K562 (cell line): ENCODE data around the gene CCND3. TPM values are rescaled to one million over a fixed set of nuclear protein-coding genes. Genes with fewer than 3 reads are reported as not detected.

ENCODE experiments used
- ATAC-seq: fragments of 200-7000 bp; cut with Tn5 transposase; 3 replicates; pipeline ENCODE4 v1.9.1; 2020; ENCODE audit warnings: moderate library complexity
- BruUV-seq: library from RNA; stranded (reverse); fragments of 400-500 nt; replicated peaks from 2 replicates; lab custom pipeline; 2021; lab: Mats Ljungman, UMichigan
- CTCF ChIA-PET: fragments of 300-600 bp; formaldehyde crosslinking; extraction: SDS; loops from one replicate; lab custom pipeline; 2021; ENCODE audit warnings: low intra/inter-chr PET ratio; lab: Yijun Ruan, JAX
- POLR2A ChIA-PET: fragments of 300-600, 350-650 bp; sonication (Branson Sonifier 250); formaldehyde crosslinking; extraction: SDS; loops from one replicate; lab custom pipeline; 2021; ENCODE audit warnings: antibody characterized with exemption, inconsistent platforms; lab: Yijun Ruan, JAX
- DNase-seq, 4 experiments: peaks; one replicate each; pipeline versions ENCODE4 v3.0.0 to v3.0.0-alpha.2; 2011 to 2018; ENCODE audit warnings: low spot score in 3 of 4, mixed read lengths in 3 of 4; ENCODE audit errors: extremely low read depth in 1 of 4
- FAIRE-seq: peaks from 2 replicates; lab custom pipeline; 2011; peaks lifted over from hg19 to GRCh38; lab: Jason Lieb, UNC
- H2AFZ ChIP-seq: 2 replicates; pipeline ENCODE4 v1.6.0; 2011; ENCODE audit warnings: low read depth, low read length, control low read depth, inconsistent platforms
- H3K27ac ChIP-seq: fragments of 200-600 bp; 3 replicates; pipeline ENCODE4 v1.8.0; 2011; ENCODE audit warnings: low read depth, mild to moderate bottlenecking, control low read depth, inconsistent platforms, low read length, moderate library complexity, mixed read lengths; ENCODE audit errors: extremely low read depth
- H3K27me3 ChIP-seq, 2 experiments: fragments of 300-600 bp in 1 of 2; 2 replicates in 1 of 2; 3 replicates in 1 of 2; pipeline versions ENCODE4 v1.6.0 to v1.8.0; 2011; ENCODE audit warnings: inconsistent platforms in 2 of 2, low read length in 2 of 2, mild to moderate bottlenecking in 1 of 2, mixed read lengths in 1 of 2, moderate library complexity in 1 of 2; ENCODE audit not compliant: control insufficient read depth in 2 of 2, insufficient read depth in 2 of 2
- H3K36me3 ChIP-seq: fragments of 300-600 bp; 3 replicates; pipeline ENCODE4 v1.8.0; 2011; ENCODE audit warnings: mild to moderate bottlenecking, low read length, inconsistent platforms; ENCODE audit not compliant: control insufficient read depth, insufficient read depth
- H3K4me1 ChIP-seq, 2 experiments: fragments of 200-600 bp in 1 of 2; replicated peaks in 1 of 2; 2 replicates in 1 of 2; 3 replicates in 1 of 2; pipeline versions ENCODE4 v1.5.1 to v1.8.0; 2011; ENCODE audit warnings: inconsistent platforms in 2 of 2, low read length in 2 of 2, mild to moderate bottlenecking in 1 of 2, mixed read lengths in 1 of 2, moderate library complexity in 1 of 2; ENCODE audit not compliant: control insufficient read depth in 2 of 2, insufficient read depth in 2 of 2
- H3K4me2 ChIP-seq: 2 replicates; pipeline ENCODE4 v1.6.1; 2011; ENCODE audit warnings: low read length, control low read depth, inconsistent platforms, mixed read lengths; ENCODE audit not compliant: insufficient read depth
- H3K4me3 ChIP-seq: fragments of 200-600 bp; sonication (generic), shearing (Covaris generic); 2 replicates; pipeline ENCODE4 v1.5.1; 2016; ENCODE audit warnings: control low read depth, inconsistent platforms
- H3K79me2 ChIP-seq: fragments of 200-600 bp; 3 replicates; pipeline ENCODE4 v1.8.0; 2011; ENCODE audit warnings: low read length, inconsistent platforms; ENCODE audit not compliant: control insufficient read depth, insufficient read depth
- H3K9ac ChIP-seq, 2 experiments: 2 replicates each; pipeline versions ENCODE4 v1.6.0 to v1.6.1; 2011; ENCODE audit warnings: low read depth in 2 of 2, low read length in 2 of 2, control low read depth in 1 of 2, inconsistent platforms in 1 of 2, mild to moderate bottlenecking in 1 of 2, mixed read lengths in 1 of 2; ENCODE audit not compliant: insufficient read depth in 1 of 2
- H3K9me1 ChIP-seq: one replicate; pipeline ENCODE4 v1.6.0; 2011; ENCODE audit warnings: inconsistent platforms, mild to moderate bottlenecking, low read length, moderate library complexity; ENCODE audit not compliant: control insufficient read depth, insufficient read depth
- H3K9me3 ChIP-seq: replicated peaks from 2 replicates; pipeline ENCODE4 v1.5.1; 2011; ENCODE audit warnings: low read depth, low read length, inconsistent platforms; ENCODE audit not compliant: control insufficient read depth, insufficient read depth
- H4K20me1 ChIP-seq: replicated peaks from 2 replicates; pipeline ENCODE4 v1.6.1; 2011; ENCODE audit warnings: low read length, inconsistent platforms, mixed read lengths; ENCODE audit not compliant: control insufficient read depth, insufficient read depth
- FOXK1 ChIP-seq: sonication (generic); formaldehyde crosslinking; IDR thresholded peaks from 2 replicates; pipeline ENCODE4 v1.8.0; 2022; ENCODE audit warnings: missing genetic modification reagents, mild to moderate bottlenecking, borderline replicate concordance
- MBD2 ChIP-seq: sonication (generic); IDR thresholded peaks from 2 replicates; pipeline ENCODE4 v1.6.1; 2016; ENCODE audit warnings: low read depth, borderline replicate concordance
- NR1H2 ChIP-seq: sonication (generic); formaldehyde crosslinking; IDR thresholded peaks from 2 replicates; pipeline ENCODE4 v1.4.0; 2020; ENCODE audit warnings: mild to moderate bottlenecking, missing genetic modification reagents
- RBFOX2 ChIP-seq: fragments of 200-400 bp; formaldehyde crosslinking; IDR thresholded peaks from 2 replicates; pipeline ENCODE4 v1.6.1; 2017; ENCODE audit warnings: low read depth, mild to moderate bottlenecking, low read length, moderate library complexity
- ZNF224 ChIP-seq: sonication (generic); formaldehyde crosslinking; IDR thresholded peaks from 2 replicates; pipeline ENCODE4 v1.8.0; 2022; ENCODE audit warnings: mild to moderate bottlenecking, missing genetic modification reagents
- WGBS: fragments of 100-300 bp; shearing (Covaris generic); methylation state at CpG from one replicate; pipeline ENCODE4 v1.1.6; 2016; ENCODE audit warnings: low coverage, mixed read lengths; ENCODE audit not compliant: insufficient coverage; ENCODE audit errors: missing lambda C conversion rate; 5-methylcytosine and 5-hydroxymethylcytosine counted together
- in situ Hi-C: fragments of 300-500 bp; cut with MboI; formaldehyde crosslinking; loops from 4 replicates; pipeline ENCODE4 v1.15.0; 2018; ENCODE audit warnings: inconsistent platforms, mixed read lengths
- intact Hi-C: fragments of 100-400 bp; cut with micrococcal nuclease; formaldehyde crosslinking; loops from 2 replicates; pipeline ENCODE4 v1.14.2; 2022
- polyA plus RNA-seq, 8 experiments: library from polyadenylated mRNA; depleted of rRNA in 4 of 8; stranded (reverse) in 5 of 8; unstranded in 3 of 8; fragments of >200 nt; fragmentation: Nextera tagmentation in 2 of 8; fragmentation: Illumina TruSeq in 1 of 8; extraction: Ambion mirVana in 2 of 8; extraction: Trizol in 1 of 8; gene quantifications; 2 replicates each; pipeline versions ENCODE4 v1.2.1 to v1.2.3, GENCODE V29; 2011 to 2014; ENCODE audit warnings: inconsistent platforms in 1 of 8, missing spikeins in 1 of 8
- total RNA-seq, 7 experiments: library from RNA; depleted of rRNA in 6 of 7; stranded (reverse); fragments of >200 nt in 6 of 7; fragmentation: Illumina TruSeq in 2 of 7; extraction: Trizol in 2 of 7; gene quantifications; 2 replicates each; pipeline versions ENCODE4 v1.2.1 to v1.2.3, GENCODE V29; 2011 to 2021; ENCODE audit warnings: low replicate concordance in 1 of 7

CCND3 gene
- total and polyA plus RNA-seq, 9 of the 15 experiments (the other 6 are each of a cell fraction or from before 2014, with no cell fraction given): 21.5 to 204 (median 97.4) TPM

DNA sequence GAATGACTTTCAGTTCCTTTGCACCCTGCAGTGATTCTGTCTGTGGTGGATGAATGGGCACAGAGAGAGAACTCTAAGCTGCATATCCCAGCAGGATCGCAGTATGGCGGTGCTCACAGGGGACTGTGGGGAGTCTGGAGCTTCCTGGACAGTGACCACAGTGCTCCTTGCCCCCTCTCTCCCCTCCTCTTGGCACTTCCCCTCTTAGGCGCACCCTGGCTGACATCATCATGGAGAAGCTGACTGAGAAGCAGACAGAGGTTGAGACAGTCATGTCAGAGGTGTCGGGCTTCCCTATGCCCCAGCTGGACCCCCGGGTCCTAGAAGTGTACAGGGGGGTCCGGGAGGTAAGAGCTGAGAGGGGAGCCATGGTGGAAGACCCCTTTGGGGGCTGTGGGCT is 11.7 kb downstream of the CCND3 start:
- ChIA-PET CTCF (no interaction called here), POLR2A (interaction anchor here (0.5 to 13.7 kb wide), 8 partner anchors 4 to 128 kb away, joined by 3 to 166 read pairs (median 3); partner anchors contain the start of genes BYSL, CCND3, MED20 and TAF8)
- Histone ChIP-seq H3K4me3 (no peak overlapping the region), H4K20me1 (peaks cover 9% of the 10 kb centered on the region; the same call in 1 of the 2 replicates), H3K9me3 (no peaks in the 10 kb centered on the region), H3K4me1 (peaks cover 0 to 2% of the 10 kb centered on the region in 2 experiments; a peak in 3 of 5 replicates), H3K4me2 (no peak overlapping the region), H3K27ac (no peak overlapping the region), H3K27me3 (no peaks in the 10 kb centered on the region), H3K79me2 (peaks cover 47% of the 10 kb centered on the region), H3K36me3 (peaks cover 92% of the 10 kb centered on the region), H2AFZ (no peak overlapping the region), H3K9me1 (peaks cover 4% of the 10 kb centered on the region), H3K9ac (no peak overlapping the region)
- no TSS peak for BruUV-seq
- no peak for DNase-seq
- in situ Hi-C loops: no loop called here
- intact Hi-C loops: loop anchor here (10.0 kb wide), 1 partner anchor 265 kb away; the partner anchor contains the start of gene GUCA1B
- WGBS: 90% methylated on average over 6 of the region's 6 CpGs
- FAIRE-seq: no peak
- no peak for ATAC-seq
- TF ChIP-seq RBFOX2: 0 out of 2 replicates have a peak, but pooled peaks have one; percentile 20
- TF ChIP-seq NR1H2 (CRISPR knock-in tag): no peak

GRCh38 chr6:41927253-41927652 is 14.4 kb downstream of the CCND3 start:
- Histone ChIP-seq H4K20me1 (peaks cover 4% of the 10 kb centered on the region; the same call in 1 of the 2 replicates), H2AFZ (no peak overlapping the region), H3K4me3 (no peak overlapping the region), H3K27ac (no peak overlapping the region), H3K9ac (0 out of 4 replicates have a peak overlapping the region, but pooled peaks of 1 of the 2 experiments have one; percentile 23), H3K36me3 (peaks cover 92% of the 10 kb centered on the region), H3K4me2 (no peak overlapping the region), H3K9me3 (no peaks in the 10 kb centered on the region), H3K4me1 (peaks cover 4 to 11% of the 10 kb centered on the region in 2 experiments; a peak in 3 of 5 replicates), H3K79me2 (peaks cover 65% of the 10 kb centered on the region), H3K27me3 (no peaks in the 10 kb centered on the region), H3K9me1 (peaks cover 4% of the 10 kb centered on the region)
- FAIRE-seq (no peak), ATAC-seq (no peak), DNase-seq (no peak)
- 0 out of 2 replicates have a peak, but pooled peaks have one; percentile 28 for TF ChIP-seq ZNF224 (CRISPR knock-in tag)
- TF ChIP-seq FOXK1 (CRISPR knock-in tag): 0 out of 2 replicates have a peak, but pooled peaks have one; percentile 1
- 0 out of 2 replicates have a peak, but pooled peaks have one; percentile 0 for TF ChIP-seq RBFOX2
- no peak for TF ChIP-seq MBD2
- intact Hi-C loops: no loop called here
- WGBS: 94% methylated on average over 6 of the region's 6 CpGs
- no TSS peak for BruUV-seq
- in situ Hi-C loops: no loop called here
- CTCF ChIA-PET: no interaction called here
- POLR2A ChIA-PET: interaction anchor here (11.8 kb wide), 1 partner anchor 9 kb away, joined by 166 read pairs; the partner anchor contains the start of gene CCND3
